ENCODE measurements around the gene LCE1E.

The LCE1E gene

GRCh38 chr1:152827173-152827572 is 41.1 kb downstream of the LCE1E start, which contains the start of gene LCE1A:
LCE1A (plus strand) TSS chr1:152827473; CDS start chr1:152827473, 0 bp downstream.
- no peak for TF ChIP-seq CTCF (IDR thresholded peaks at IDR 0.05; ENCODE audit: control extremely low read depth, extremely low read depth, low read depth, missing control alignments)
- no peak for DNase-seq (ENCODE audit: extremely low spot score)
- CTCF ChIA-PET: interaction anchor here (0.9 to 1.2 kb wide), 2 partner anchors 9 to 33 kb away, joined by 3 read pairs; no protein-coding TSS in a partner anchor

GRCh38 chr1:152836870-152837269 is 50.8 kb downstream of the LCE1E start:
- no peak for TF ChIP-seq CTCF (IDR thresholded peaks at IDR 0.05; ENCODE audit: control extremely low read depth, extremely low read depth, low read depth, missing control alignments)
- ChIA-PET CTCF (interaction anchor here (1.1 kb wide), 1 partner anchor 19 kb away, joined by 4 read pairs; no protein-coding TSS in a partner anchor), POLR2A (no interaction called here)
- no peak for DNase-seq (ENCODE audit: extremely low spot score)

More at GRCh38 chr1:152827173-152827572, 41.1 kb downstream of the LCE1E start, which contains the start of gene LCE1A:
- POLR2A ChIA-PET: no interaction called here
